GM19025 (cell line): Measurements from ENCODE around the gene NSL1.
"Not testable (repeated sequence)": the region's sequence is repeated elsewhere in the genome, so short reads cannot be mapped to it uniquely, and the experiment has no call there.

Experiments
- ATAC-seq: cut with Tn5 transposase; IDR thresholded peaks from one replicate; pipeline ENCODE4 v1.9.1; 2021; ENCODE audit warnings: mild to moderate bottlenecking, low read depth, moderate library complexity; ENCODE audit not compliant: unreplicated experiment

Gene NSL1

GRCh38 chr1:212712451-212713303 lies 78.9 kb downstream of the NSL1 start:
- ATAC-seq = no peak

DNA sequence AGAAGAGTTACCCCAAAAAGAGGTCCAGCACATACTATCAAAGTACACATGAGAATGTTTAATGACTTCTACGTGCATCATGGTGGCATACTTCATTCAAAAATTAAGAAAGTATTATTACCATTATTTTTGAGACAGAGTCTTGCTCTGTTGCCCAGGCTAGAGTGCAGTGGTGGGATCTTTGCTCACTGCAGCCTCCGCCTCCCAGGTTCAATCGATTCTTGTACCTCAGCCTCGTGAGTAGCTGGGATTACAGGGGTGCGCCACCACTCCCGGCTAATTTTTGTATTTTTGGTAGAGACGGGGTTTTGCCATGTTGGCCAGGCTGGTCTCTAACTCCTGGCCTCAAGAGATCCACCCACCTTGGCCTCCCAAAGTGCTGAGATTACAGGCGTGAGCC lies 79.6 kb downstream of the NSL1 start:
- not testable (repeated sequence) for ATAC-seq

- no peak for ATAC-seq
Measured at GRCh38 chr1:212710566-212710965, 81.0 kb downstream of the NSL1 start.

DNA sequence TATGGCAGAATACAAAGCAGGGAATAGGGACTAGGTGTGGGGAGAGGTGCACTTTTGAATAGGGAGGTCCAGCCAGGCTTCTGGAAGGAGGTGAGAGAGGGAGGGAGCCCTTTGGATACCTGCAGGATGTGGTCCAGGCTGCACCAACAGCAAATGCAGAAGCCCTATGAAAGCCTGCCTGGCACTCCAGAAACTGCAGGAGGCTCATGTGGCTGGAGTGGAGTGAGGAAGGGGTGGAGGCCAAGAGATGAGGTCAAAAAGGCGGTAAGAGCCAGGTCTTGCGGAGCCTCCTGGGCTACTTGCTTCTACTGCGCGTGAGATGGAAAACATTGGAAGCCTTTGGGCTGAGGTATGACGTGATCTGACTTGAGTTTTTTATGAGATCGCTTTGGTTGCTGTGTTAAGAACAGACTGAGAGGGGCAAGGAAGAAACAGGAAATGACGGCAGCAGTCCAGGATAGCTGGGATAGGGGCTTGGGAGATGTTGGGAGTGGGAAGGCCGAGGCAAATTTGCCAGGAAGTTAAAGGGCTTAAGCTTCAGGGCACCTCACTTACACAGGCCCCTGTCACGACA lies 87.5 kb downstream of the NSL1 start:
- ATAC-seq = no peak

DNA sequence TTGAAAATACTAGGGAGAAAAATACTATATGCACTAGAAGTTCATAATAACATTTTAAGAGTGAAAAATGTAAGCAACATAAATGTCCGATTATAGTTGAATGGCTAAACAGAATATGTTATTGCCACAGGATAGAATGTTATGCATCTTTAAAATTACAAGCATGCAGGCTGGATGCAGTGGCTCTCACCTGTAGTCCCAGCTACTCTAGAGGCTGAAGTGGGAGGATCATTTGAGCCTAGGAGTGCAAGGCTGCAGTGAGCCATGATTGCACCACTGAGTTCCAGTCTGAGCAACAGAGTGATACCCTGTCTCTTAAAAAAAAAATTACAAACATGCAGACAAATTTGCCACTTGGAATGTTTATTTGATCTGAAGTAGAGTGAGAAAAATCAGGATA lies 88.9 kb downstream of the NSL1 start:
- no peak for ATAC-seq

GRCh38 chr1:212701910-212702309 lies 89.7 kb downstream of the NSL1 start:
- ATAC-seq = no peak

DNA sequence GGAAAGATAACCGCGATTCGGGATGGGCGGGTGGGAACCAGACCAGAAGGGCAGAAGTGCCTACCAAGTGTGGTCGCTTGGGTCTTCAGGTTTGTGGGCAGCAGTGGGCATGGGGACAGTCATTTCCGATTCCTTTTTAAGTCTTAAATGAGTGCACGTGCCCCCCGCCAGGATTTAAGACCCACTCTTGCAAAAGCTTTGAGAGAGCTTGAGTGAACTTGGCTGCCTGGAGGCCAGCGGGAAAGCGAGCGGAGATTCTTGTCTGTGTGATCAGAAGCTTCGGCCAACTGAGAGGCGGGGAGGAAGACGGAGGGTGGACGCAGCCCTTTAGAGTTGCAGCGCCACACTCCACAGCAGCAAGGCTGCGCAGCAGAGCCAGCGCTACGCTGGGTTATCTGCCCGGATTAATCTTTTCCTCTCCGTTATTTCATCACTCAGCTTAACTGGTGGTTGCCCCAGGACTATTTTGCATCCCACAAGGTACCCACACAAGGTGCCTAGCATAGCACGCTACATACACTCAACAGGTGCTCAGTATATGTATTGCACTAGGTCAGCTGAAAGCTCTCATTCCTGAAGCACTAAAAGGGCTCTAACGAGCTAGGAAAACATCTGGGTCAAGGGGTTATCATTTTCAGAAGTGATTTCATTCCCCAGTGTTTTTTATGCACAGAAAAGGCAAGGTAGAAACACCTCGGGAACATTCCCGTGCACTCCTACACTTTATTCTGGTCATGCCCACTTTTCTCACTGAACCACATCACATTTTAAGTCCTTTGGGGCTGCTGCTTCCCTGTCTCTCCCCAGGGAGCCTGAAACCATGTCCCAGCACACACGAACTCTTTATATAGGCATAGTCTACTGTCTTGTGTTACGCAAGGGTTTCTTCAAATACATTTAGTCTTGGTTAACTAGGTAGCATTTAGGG lies 90.4 kb downstream of the NSL1 start:
- ATAC-seq = peak; percentile 29

DNA sequence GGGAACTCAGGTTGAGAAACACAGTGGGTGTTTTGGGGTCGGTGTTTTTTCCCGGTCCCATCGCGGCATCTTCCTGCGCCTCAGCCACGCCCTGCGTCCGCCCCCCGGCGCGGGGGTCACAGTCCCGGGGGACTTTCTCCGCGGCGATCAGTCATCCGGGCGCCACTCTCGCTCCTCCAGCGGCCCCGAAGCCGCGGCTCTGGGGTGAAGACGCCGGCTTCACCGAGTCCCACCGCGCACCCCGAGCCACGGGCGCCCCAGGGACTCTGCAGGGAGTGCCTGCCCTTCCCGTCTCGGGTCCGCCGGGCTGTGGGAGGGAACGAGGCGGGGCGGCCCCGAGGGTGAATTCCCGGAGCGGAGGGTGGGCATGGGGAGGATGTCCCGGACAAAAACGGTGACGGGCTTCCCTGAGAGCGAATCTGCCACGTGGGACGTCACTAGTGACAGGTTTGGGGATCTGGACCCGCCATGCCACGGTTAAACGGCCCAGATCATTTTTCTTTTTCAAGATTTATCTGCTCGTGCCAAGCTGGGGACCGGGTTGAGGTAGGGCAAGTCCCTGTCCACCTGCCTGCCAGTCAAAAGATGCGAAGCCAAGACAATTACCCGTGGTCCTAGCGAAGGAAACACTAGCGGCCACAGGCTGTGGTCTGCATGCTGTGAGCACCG lies 91.2 kb downstream of the NSL1 start:
- ATAC-seq = peak; percentile 29

DNA sequence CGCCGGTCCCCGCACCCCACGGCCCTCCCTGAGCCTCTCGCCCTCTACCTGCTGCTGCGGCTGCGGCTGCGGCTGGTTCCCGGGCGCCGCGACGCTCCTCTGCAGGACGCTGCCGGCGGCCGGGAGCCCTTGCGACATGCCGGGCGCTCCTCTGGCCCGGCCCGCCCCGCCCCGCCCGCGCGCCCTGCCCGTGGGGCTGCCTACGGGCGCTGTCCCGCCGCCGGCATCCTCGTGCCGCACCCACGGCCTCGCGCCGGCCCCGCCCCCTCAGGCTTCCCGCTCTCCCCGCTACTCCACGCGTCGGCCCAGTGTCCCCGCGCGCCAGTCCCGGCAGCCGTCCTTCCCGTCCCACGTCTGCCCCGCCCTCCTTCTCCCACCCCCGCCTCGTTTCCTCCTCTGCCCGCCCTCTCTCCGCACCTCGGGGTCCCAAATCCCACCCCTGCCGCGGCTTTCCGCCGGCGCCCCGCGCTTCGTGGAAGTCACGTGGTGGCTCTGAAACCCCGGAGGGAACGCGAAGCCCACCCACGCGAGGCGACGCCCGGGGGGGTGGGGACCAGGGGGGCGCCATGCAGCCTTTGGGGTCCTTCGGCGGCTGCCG lies 91.9 kb downstream of the NSL1 start, which contains the start of gene BATF3:
TSS of gene BATF3 (minus strand) at position 216 of the 598 bp plus-strand sequence. CDS start at position 138, 78 bp downstream.
- peak; percentile 13 for ATAC-seq

DNA sequence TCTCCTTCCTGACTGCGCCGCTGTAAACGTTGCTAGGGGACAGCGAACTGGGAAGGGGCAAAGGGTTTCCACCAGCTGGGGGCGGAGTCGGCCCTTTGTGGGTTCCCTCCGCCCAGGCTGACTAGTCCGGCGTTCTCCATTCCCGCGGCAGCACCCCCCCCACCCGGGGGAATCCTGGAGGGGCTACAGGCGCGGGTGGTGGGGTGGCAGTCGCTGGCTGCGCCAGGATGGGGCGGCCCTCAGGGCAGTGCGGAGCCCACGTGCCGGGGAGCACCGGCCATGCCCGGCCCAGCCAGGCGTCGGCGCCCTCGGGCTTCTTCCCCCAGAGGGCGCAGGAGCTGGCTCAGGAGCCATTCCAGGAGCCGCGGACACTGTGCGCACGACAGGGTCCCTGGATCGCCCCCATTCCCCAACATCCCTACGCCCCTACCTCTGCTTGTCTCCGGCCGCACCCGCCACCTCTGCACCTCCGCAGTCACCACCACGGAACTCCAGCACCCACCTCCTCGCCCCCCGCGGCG lies 92.4 kb downstream of the NSL1 start:
- ATAC-seq = peak; percentile 45

- no peak for ATAC-seq
Measured at GRCh38 chr1:212698467-212699103, 93.0 kb downstream of the NSL1 start.

DNA sequence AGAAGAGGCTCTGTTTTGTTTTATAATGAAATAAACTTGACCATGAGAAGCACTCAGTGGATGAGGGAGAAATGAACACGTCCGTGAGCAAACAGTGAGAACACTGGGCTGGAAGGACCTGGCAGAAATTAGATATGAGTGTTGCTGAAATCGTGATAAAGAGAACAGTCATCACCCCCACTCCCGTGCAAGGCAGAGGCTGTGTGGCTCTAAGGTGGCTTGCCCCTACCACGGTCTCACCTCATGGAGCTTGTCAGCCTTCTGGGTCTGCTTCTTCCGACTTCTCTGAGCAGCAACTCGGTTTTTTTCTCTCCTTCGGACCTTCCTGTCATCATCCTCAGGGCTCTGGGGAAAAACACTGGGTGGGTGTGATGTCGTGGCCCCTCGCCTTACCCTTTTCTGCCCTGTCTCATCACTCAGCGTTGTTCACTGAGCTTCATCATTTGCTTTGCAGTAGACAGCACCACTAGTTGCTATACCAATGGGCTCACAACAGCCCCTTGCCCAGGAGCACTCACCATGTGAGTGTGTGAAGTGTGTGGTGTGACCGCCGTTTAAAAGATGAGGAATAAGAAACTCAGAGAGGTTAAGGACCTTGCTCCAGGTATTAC lies 94.8 kb downstream of the NSL1 start:
- ATAC-seq = no peak

DNA sequence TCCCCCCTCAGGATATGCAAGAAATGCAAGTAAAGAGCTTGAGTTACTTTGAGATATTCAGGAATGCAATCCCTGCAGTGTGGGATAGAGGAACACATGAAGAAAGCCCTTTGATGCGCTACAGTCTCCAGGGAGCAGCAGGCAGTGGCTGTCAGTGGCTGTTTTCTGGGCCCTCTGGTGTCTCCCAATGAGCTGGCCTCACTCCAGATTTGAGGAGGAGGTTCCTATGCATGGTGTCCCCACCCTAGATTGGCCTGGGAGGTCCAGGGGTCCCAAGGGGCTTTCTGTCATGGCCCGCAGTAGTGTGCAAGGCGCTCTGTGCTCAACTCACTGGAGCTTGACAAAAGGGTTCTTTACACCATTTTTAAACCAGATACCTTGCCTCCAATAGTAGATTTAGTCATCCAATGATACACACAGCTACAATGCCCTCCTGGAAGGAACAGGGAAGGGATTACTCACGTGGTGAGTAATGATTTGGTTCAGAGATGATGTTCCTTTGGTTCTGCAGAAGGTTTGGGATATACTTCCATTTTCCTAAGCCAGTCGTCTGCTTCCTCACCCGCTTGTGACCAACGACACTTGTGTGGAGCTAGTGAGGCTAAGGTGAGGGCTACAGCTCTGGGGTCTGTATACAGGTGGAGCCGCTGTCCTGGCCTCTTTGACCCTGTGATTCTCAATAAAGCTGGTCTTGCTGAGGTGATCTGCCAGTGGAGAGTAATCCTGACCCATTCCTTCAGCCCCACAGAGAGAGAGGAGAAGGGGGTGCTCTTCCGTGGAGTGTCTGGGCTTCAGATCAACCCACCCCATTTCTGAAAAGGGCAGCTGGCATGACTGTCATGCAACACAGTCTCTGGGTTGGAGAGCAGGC lies 98.6 kb downstream of the NSL1 start:
- no peak for ATAC-seq

DNA sequence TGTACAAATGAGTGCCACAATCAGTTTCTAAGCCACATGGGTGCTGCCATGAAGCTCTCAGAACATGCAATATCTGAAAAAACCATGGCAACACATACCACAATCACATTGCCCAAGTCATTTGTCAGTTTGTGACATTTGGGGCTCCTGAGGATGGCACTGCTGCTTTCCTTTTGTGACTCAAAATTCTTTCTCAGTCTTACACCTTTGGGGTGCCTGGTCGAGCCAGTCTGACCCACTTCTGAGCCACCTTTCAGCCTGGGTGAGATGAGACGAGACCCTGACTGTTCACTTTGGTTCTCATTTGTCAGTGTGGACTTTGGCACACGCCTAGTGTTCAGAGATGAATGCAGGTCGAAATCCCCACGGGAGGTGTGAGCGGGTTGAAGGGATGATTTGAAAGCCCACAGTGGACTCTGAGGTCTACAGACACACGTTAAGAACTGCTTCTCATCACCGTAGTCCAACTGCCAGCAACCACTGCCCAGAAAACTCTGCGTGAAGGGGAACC lies 100.0 kb downstream of the NSL1 start:
- peak; percentile 85 for ATAC-seq

DNA sequence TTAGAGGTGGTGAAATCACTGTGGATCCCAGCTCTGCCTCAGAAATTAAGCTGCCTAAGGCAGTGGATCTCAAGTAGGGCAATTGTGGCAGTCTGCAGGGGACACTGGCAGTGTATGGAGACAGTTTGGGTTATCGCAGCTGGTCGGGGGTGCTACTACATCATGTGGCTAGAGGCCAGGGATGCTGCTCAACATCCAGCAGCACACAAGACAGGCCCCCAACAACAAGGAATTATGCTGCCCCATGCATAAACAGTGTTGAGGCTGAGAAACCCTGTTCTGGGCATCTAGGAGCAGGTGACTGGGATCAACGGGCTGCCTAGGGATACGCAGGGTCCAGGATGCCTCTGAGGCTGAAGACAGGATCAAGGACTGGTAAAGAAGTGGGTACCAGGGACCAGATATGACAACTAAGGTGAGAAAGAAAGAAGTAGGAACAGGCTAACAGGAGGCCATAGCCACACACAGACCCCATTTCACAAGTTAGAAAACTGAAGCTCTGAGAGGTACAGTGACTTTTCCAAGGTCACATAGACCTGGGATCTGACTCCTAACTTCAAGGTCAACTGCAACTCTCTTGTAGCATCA lies 100.7 kb downstream of the NSL1 start:
- no peak for ATAC-seq

DNA sequence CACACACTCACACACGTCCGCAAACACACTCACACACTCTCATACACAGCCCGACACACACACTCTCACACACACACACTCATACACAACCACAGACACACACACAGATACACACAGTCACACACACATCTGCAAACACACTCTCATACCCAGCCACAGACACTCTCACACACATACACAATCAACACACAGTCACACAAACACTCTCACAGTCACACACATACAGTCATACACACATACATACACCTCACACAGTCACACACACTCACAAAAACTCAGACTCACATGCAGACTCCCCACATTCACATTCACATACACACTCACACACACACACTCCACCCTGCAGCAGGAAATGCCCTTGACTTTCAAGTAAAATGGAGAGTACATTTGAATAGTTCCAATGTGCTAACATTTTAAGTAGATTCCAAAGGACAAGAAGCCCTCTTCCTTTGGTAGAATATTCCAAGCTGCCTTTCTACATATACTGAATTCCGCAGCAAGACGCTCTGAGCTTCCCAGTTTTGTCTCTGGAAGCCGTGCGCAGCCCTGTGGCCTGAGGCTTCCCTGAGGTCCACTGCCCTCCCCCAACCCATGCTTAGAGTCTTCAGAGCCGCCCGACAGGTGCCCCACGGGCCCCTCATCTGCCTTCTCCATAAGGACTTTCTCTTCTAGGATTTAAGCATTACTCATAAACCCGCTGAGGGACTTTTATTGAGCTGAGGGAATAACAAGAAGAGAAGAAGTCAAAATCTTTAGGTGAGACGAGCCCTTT lies 101.6 kb downstream of the NSL1 start:
- no peak for ATAC-seq
